HG03060 (cell line): ENCODE results near the gene ZNF586.
"Not testable (repeated sequence)": the region's sequence is repeated elsewhere in the genome, so short reads cannot be mapped to it uniquely, and the experiment has no call there.

Experiments used
- ATAC-seq: cut with Tn5 transposase; IDR thresholded peaks from one replicate; pipeline ENCODE4 v1.9.1; 2021; ENCODE audit warnings: low read depth, moderate number of reproducible peaks; ENCODE audit not compliant: unreplicated experiment

Gene ZNF586

DNA sequence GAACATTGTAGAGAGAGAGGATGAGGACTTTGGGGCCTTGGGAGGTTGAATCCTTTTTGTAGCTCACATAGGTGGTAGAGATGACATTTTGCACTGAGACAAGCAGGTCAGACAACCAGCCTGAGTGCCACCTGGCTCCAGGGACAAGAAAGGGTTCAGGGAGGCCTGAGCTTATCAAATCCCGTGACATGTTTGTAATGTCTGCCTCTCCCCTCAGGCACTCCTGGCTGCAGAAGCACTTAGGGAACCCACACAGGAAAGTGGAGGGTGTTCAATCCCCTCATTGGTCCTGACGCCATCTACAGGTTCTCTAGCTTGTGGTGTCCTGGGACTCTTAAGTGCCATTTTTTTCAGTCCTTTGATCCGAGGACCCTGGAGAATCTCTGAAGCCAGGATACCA, 51.6 kb downstream of the ZNF586 start:
- ATAC-seq, result not testable (repeated sequence)

DNA sequence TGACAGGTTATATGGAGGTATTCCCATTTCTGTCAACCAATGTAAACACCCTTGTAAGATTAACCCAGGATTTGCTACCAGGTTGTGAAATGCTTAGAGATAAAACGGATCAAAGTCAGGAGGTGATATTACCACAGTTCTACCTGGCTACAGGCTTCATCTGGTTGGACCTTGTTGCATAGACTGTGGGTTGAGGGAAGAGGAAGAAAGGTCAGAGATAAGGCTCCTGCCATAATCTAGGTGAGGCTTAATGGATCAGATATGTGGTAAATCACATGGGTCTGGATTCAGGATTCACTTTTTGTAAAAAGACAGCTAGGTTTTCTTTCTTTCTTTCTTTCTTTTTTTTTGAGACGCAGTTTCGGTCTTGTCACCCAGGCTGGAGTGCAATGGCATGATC, 52.0 kb downstream of the ZNF586 start:
- not testable (repeated sequence) for ATAC-seq

GRCh38 chr19:57823155-57823554, 53.7 kb downstream of the ZNF586 start:
- ATAC-seq, result not testable (repeated sequence)

DNA sequence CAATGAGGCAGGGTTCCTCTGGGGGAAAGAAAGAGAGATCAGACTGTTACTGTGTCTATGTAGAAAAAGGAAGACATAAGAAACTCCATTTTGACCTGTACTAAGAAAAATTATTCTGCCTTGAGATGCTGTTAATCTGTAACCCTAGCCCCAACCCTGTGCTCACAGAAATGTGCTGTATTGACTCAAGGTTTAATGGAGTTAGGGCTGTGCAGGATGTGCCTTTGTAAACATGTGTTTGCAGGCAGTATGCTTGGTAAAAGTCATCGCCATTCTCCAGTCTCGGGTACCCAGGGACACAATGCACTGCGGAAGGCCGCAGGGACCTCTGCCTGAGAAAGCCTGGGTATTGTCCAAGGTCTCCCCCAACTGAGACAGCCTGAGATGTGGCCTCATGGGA, 54.1 kb downstream of the ZNF586 start:
- ATAC-seq, result not testable (repeated sequence)

- no peak for ATAC-seq
Observed at GRCh38 chr19:57825511-57825910, 56.0 kb downstream of the ZNF586 start.

- no peak for ATAC-seq
Observed at GRCh38 chr19:57829316-57829715, 59.8 kb downstream of the ZNF586 start.

- no peak for ATAC-seq
Observed at GRCh38 chr19:57830071-57830602, 60.7 kb downstream of the ZNF586 start, which contains the start of gene ZNF587B. TSS of gene ZNF587B (plus strand) at chr19:57830299. CDS start at chr19:57830529, 230 bp downstream.
